T-helper 1 cell treated with Interleukin-12 subunit alpha and Interleukin-12 subunit beta and Interleukin-4 antibody, amounts not matched to agents 30 μg/mL and 1 μg/mL, for 36 hours (primary cell): ENCODE results near the gene GSC.
"Not testable (repeated sequence)": the region's sequence is repeated elsewhere in the genome, so short reads cannot be mapped to it uniquely, and the experiment has no call there.

Source experiments
- H3K27ac Mint-ChIP-seq: one replicate; pipeline ENCODE4 v1.8.0; 2021; ENCODE audit warnings: mild to moderate bottlenecking, mixed read lengths
- H3K27me3 Mint-ChIP-seq: one replicate; pipeline ENCODE4 v1.8.0; 2021; ENCODE audit warnings: low read depth, mixed read lengths
- H3K36me3 Mint-ChIP-seq: one replicate; pipeline ENCODE4 v1.8.0; 2021; ENCODE audit warnings: low read depth, mixed read lengths
- H3K4me1 Mint-ChIP-seq: one replicate; pipeline ENCODE4 v1.8.0; 2021; ENCODE audit warnings: low read depth, mixed read lengths
- H3K4me3 Mint-ChIP-seq: one replicate; pipeline ENCODE4 v1.8.0; 2021; ENCODE audit warnings: mild to moderate bottlenecking, moderate library complexity, mixed read lengths
- H3K9me3 Mint-ChIP-seq: one replicate; pipeline ENCODE4 v1.8.0; 2021; ENCODE audit warnings: mixed read lengths

The GSC gene

DNA sequence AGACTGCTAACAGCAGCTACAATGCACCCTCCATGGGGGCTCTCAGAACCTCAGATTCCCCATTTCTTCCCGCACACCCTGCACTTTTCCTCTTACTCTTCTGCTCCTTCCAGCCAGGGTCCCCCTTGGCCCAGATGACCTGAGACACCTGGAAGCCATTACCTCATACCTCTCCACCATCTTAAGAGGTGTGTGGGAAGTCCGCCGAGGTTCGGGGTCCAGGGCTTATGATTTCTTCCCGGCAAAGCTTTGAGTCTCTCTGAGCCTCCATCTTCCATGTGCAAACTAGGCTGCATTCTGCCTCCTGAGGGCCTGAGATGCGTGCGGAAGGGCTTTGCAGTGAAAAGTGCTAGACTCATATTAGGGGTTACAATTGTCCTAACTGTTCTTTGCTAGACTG, 5.3 kb downstream of the GSC start:
- H3K27ac Mint-ChIP-seq, result no peak overlapping the region
- peaks cover 62% of the 10 kb centered on the region for H3K27me3 Mint-ChIP-seq
- H3K9me3 Mint-ChIP-seq, result no peaks in the 10 kb centered on the region
- H3K4me1 Mint-ChIP-seq, result peaks cover 8% of the 10 kb centered on the region
- H3K4me3 Mint-ChIP-seq, result no peak overlapping the region
- peaks cover 2% of the 10 kb centered on the region for H3K36me3 Mint-ChIP-seq

DNA sequence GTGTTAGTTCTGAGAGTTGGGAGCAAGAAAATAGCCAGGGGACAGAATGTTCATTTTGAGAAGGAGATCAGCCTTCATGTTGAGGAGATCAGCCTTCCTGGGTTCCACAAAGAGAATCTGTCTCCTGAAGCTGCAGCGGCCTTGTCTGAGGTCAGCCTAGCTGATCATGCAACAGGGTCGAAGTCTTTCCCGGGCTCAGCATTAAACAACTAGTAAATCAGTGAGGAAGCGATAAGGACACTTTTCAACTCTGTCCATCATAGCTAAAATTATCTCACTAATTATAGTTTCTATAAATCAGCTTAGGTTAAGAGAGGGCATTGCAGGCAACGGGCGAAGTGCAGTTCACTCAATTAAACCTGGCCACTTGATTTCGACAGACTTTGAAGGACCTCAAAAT, 7.5 kb downstream of the GSC start:
- no peaks in the 10 kb centered on the region for H3K4me1 Mint-ChIP-seq
- H3K9me3 Mint-ChIP-seq, result no peaks in the 10 kb centered on the region
- H3K27ac Mint-ChIP-seq, result no peak overlapping the region
- peaks cover 43% of the 10 kb centered on the region for H3K27me3 Mint-ChIP-seq
- H3K4me3 Mint-ChIP-seq, result no peak overlapping the region
- H3K36me3 Mint-ChIP-seq, result no peaks in the 10 kb centered on the region

DNA sequence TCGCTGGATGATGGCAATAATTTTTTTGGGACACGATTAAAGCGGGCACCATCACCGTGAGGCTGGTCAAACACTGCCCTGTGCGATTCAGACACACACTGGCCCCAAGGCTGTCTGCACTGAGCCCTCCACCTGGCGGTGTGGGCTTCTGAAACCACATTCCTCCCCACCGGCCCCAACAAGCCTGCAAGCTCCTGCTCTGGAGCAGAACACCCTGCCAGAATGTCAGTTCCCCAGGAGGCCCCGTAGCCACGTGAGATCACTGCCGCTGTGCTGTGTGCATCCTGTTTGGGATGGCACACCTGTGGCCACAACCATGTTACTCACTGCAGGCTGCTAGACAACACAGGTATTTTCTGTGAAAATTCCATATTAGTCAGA, 7.9 kb downstream of the GSC start:
- H3K27ac Mint-ChIP-seq, result no peak overlapping the region
- H3K9me3 Mint-ChIP-seq, result no peaks in the 10 kb centered on the region
- no peaks in the 10 kb centered on the region for H3K36me3 Mint-ChIP-seq
- no peaks in the 10 kb centered on the region for H3K4me1 Mint-ChIP-seq
- H3K4me3 Mint-ChIP-seq, result no peak overlapping the region
- H3K27me3 Mint-ChIP-seq, result peaks cover 39% of the 10 kb centered on the region

DNA sequence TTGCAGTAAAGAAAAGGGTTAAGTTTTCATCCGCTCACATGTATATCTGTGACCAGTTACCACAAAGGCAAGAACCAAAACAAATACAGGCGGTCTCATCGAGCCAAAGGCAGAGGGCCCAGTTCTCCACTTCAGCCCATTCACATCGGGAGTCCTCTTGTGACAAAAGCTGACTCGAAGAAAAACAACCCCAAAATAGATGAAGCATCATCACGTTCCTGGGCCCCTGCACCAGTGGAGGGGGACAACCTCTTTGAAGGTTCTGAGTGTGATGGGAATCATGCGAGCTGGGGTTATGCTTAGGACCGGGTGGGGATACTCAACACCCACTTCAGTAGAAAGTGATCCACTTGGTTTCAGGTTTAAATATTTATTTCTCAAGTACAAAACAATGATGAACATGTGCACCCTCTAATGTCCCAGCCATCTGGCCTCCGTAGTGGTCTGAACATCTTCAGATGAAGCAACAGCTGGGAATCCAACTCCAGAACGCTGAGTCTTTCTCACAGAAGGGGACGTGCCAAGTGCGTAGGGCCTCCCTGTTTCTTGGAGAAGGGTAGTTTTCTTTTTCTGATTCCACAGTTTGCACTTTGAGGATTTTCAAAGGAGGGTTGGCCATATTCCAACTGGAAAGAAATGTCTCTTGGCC, 8.4 kb downstream of the GSC start:
- Mint-ChIP-seq H3K27ac (no peak overlapping the region), H3K27me3 (peaks cover 34% of the 10 kb centered on the region), H3K4me3 (no peak overlapping the region), H3K4me1 (no peaks in the 10 kb centered on the region), H3K9me3 (no peaks in the 10 kb centered on the region), H3K36me3 (no peaks in the 10 kb centered on the region)

DNA sequence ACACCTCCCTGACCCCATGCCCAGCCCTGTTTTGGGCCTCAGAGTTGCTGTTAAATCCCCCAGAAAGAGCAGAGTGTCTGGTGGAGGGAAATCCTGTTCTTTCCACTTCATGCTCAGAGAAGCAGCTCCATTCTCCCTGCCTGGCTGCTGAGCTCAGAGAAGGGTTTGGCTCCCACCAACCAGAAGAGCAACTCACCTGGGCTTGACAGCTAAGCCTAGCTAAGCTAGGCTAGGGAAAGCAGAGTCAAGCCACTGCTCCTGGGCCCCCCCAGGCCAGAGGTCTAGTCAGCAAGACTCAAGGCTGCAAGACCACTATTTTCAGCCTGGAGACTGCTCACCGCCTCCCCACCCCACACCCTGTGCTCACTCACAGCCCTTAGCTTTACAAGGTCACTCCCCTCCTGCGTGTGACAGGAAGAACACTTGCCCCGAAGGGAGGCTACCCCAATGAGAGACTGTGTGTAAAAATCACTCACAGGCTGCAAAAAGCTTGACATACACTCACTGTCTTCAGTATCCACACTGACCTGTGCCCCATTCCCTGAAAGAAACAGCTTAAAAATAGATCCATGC, 13.5 kb downstream of the GSC start:
- no peak overlapping the region for H3K4me3 Mint-ChIP-seq
- H3K9me3 Mint-ChIP-seq, result no peaks in the 10 kb centered on the region
- no peaks in the 10 kb centered on the region for H3K4me1 Mint-ChIP-seq
- no peaks in the 10 kb centered on the region for H3K27me3 Mint-ChIP-seq
- no peaks in the 10 kb centered on the region for H3K36me3 Mint-ChIP-seq
- no peak overlapping the region for H3K27ac Mint-ChIP-seq

DNA sequence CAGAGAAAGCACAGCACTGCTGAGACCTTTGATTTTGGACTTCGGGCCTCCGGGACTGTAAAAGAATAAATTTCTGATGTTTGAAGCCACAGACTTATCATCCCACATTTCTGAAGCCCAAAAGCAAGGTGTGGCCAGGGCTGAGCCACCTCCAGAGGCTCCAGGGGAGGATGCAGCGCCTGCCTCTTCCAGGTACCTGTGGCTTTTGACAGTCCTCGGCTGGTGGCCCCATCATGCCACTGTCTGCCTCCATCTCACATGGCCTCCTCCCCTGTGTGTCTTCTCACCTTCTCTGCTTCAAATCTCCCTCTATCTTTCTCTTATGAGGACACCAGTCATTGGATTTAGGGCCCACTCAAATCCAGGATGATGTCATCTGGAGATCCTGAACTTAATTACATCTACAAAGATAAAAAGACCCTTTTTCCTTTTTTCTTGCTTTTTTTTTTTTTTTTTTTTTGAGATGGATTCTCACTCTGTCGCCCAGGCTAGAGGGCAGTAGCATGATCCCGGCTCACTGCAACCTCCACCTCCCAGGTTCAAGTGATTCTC, 15.4 kb downstream of the GSC start:
- H3K27ac Mint-ChIP-seq, result no peak overlapping the region
- H3K4me1 Mint-ChIP-seq, result no peaks in the 10 kb centered on the region
- no peak overlapping the region for H3K4me3 Mint-ChIP-seq
- H3K36me3 Mint-ChIP-seq, result no peaks in the 10 kb centered on the region
- H3K9me3 Mint-ChIP-seq, result no peaks in the 10 kb centered on the region
- H3K27me3 Mint-ChIP-seq, result no peaks in the 10 kb centered on the region

DNA sequence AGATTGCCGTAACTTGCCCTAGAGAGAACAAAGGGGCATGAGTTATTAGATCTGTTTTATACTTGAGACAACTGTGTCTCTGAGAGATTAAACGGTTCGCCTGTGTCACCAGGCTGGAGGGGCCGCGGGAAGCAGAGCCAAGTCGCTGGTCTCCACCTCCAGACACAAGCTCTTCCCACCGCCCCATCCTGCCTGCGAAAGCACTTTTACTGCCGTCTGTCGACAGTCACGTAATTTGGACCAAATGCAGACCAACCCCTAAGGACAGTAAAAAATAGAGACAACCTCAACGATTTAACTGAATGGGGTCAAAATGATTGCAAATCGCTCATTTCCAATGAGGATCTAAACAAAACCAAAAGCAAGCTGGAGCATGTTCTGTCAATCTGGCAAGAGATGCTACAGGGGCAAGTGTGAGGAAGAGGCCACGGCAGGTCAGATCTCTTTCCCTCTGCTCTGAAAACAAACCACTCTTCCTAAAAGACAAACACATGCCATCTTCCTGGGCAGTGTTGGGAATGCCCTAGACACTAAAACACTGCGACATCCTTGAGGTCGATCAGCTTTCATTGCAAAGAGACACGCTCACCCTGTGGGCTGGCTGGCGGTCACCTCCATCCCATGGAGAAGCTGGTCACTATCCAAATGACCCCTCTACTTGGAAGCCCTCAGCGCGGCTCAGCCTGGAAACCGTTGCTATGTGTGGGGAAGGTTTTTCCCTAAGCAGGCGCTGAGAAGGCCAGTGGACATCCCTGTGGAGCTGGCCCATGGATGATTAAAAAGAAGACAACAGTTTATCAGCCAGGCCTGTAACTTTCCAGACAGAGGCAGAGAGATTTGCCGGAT, 17.1 kb downstream of the GSC start:
- H3K36me3 Mint-ChIP-seq, result no peaks in the 10 kb centered on the region
- no peaks in the 10 kb centered on the region for H3K27me3 Mint-ChIP-seq
- no peaks in the 10 kb centered on the region for H3K9me3 Mint-ChIP-seq
- H3K4me3 Mint-ChIP-seq, result no peak overlapping the region
- H3K4me1 Mint-ChIP-seq, result no peaks in the 10 kb centered on the region
- H3K27ac Mint-ChIP-seq, result no peak overlapping the region

DNA sequence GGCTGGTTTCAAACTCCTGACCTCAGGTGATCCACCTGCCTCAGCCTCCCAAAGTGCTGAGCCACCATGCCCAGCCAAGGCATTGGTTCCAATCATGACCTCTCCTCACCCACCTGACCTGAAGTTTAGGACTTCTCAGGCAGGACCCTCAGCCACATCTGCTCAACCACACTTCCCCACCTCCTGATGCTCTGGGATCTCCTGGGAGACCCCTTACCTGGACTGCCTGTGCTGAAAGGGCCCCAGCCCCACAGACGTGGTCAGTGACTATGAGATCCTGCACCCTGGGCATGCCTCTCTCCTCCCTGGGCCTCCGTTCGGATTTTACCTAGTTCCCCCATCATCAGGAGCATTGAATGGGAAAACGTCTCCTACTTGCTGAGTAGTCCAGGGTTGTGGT, 18.0 kb downstream of the GSC start:
- no peaks in the 10 kb centered on the region for H3K27me3 Mint-ChIP-seq
- no peaks in the 10 kb centered on the region for H3K4me1 Mint-ChIP-seq
- H3K9me3 Mint-ChIP-seq, result no peaks in the 10 kb centered on the region
- no peak overlapping the region for H3K4me3 Mint-ChIP-seq
- H3K27ac Mint-ChIP-seq, result no peak overlapping the region
- H3K36me3 Mint-ChIP-seq, result no peaks in the 10 kb centered on the region

DNA sequence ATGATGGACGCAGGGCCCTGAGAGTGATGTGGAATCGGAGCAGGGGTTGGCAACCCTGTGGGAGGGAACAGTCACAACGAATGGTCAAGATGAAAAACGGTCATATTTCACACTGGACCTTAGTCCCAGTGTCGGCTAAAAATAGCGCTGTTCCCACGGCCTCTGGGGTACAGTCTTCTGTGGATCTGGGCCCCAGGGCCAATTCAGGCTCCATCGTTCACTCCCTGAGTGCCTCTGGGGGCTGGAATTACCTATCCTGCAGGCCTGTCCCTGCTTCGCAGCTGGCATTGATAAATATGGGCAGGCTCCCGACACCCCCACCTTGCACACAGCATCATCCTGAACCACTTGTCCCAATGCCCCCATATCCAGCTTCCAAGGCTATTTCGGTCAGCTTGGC, 18.6 kb downstream of the GSC start:
- Mint-ChIP-seq H3K36me3 (no peaks in the 10 kb centered on the region), H3K27ac (no peak overlapping the region), H3K27me3 (no peaks in the 10 kb centered on the region), H3K4me3 (no peak overlapping the region), H3K9me3 (no peaks in the 10 kb centered on the region), H3K4me1 (no peaks in the 10 kb centered on the region)

DNA sequence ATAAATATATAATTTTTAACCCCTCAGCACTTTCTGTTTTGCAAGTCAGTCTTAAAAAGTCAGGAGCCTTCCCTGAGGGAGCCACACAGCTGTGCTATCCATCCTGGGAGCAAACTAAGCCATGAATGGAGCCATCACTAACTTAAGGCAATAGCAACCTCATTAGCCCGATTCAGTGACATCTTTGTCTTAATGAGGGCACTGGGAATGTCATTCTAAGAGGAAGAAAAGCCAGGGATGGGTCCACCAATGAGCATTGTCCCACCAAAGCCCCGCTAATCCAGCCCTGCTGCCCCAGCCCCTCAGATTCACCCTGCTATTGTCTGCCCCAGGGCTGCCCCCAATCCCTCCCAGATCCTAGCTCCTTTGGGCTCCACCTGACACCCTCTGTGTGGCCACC, 19.5 kb downstream of the GSC start:
- no peaks in the 10 kb centered on the region for H3K36me3 Mint-ChIP-seq
- no peak overlapping the region for H3K27ac Mint-ChIP-seq
- H3K4me1 Mint-ChIP-seq, result no peaks in the 10 kb centered on the region

DNA sequence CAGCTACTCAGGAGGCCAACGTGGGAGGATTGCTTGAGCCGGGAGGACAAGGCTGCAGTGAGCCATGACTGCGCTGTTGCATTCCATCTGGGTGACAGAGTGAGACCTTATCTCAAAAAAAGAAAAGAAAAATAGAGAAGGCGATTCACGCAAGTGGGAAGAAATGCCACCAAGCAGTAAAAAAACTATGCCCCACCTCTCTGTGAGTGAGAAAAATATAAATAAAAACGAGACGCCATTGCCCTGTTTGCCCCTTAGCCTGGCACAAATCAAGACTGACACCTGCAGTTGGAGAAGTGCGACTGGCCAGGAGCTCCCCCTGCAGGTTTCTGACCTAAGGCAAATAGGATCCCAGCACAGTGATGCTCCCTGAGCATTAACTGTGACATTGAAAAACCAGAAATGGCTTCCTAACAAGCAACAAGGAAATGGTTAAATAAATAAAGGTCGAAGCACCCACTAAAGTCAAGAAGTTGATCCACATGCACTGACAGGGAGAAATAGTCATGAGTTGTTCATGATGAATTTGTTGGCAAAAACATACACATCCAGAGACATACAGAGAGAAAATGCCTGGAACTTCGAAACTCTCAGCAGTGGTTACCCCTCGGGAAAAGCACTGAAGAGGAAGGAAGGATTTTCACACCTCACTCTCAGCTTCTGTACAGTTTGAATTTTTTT, 21.1 kb downstream of the GSC start:
- no peaks in the 10 kb centered on the region for H3K4me1 Mint-ChIP-seq
- no peak overlapping the region for H3K4me3 Mint-ChIP-seq
- H3K27ac Mint-ChIP-seq, result no peak overlapping the region
- no peaks in the 10 kb centered on the region for H3K27me3 Mint-ChIP-seq
- H3K9me3 Mint-ChIP-seq, result no peaks in the 10 kb centered on the region
- no peaks in the 10 kb centered on the region for H3K36me3 Mint-ChIP-seq

More for the DNA sequence above, 19.5 kb downstream of the GSC start:
- H3K9me3 Mint-ChIP-seq, result no peaks in the 10 kb centered on the region
- no peak overlapping the region for H3K4me3 Mint-ChIP-seq
- H3K27me3 Mint-ChIP-seq, result no peaks in the 10 kb centered on the region

DNA sequence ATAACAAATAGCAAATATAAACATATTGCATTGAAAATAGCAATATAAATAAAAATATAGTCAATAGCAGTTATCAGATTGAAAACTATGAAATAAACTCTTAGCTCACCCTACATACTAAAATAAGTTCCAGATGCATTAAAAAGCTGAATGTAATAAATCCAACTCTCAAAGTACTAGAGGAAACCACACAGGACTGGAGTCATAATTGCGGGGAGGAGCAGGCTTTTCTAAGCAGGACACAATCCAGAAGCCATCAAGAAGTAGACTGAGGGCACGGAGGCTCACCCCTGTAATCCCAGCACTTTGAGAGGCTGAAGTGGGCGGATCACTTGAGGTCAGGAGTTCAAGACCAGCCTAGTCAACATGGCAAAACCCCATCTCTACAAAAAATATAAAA, 22.2 kb downstream of the GSC start:
- Mint-ChIP-seq H3K9me3 (no peaks in the 10 kb centered on the region), H3K27me3 (no peaks in the 10 kb centered on the region), H3K4me1 (no peaks in the 10 kb centered on the region), H3K27ac (no peak overlapping the region), H3K36me3 (no peaks in the 10 kb centered on the region), H3K4me3 (no peak overlapping the region)

DNA sequence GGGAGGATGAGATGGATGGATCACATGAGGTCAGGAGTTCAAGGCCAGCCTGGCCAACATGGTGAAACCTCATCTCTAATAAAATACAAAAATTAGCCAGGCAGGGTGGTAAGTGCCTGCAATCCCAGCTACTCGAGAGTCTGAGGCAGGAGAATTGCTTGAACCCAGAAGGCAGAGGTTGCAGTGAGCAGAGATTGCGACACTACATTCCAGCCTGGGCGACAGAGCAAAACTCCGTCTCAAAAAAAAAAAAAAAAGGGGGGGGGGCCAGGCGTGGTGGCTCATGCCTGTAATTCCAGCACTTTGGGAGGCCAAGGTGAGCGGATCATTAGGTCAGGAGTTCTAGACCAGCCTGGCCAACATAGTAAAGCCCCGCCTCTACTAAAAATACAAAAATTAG, 22.8 kb downstream of the GSC start:
- H3K36me3 Mint-ChIP-seq, H3K9me3 Mint-ChIP-seq, H3K4me1 Mint-ChIP-seq, H3K27me3 Mint-ChIP-seq, H3K27ac Mint-ChIP-seq, H3K4me3 Mint-ChIP-seq: not testable (repeated sequence)

DNA sequence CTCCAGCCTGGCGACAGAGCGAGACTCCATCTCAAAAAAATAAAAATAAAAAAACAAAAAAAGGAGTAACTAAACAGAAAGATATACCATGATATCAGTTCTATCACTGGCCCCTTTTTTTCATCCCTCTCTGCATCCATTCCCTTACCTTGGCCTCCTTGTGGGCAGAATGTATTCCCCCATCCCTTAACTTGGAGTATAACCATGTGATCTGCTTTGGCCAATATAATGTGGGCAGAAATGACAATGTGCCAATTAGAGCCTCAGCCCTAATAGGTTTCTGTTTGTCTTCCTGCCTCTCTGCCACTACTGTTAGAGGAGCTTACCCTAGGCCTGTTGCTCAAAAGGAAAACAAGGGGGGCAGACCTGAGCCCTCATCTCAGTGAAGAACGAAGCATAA, 23.8 kb downstream of the GSC start:
- Mint-ChIP-seq H3K27me3 (no peaks in the 10 kb centered on the region), H3K4me3 (no peak overlapping the region), H3K36me3 (no peaks in the 10 kb centered on the region), H3K4me1 (no peaks in the 10 kb centered on the region), H3K27ac (no peak overlapping the region), H3K9me3 (no peaks in the 10 kb centered on the region)
